ENCODE results near the gene SF3A2.

Gene SF3A2

DNA sequence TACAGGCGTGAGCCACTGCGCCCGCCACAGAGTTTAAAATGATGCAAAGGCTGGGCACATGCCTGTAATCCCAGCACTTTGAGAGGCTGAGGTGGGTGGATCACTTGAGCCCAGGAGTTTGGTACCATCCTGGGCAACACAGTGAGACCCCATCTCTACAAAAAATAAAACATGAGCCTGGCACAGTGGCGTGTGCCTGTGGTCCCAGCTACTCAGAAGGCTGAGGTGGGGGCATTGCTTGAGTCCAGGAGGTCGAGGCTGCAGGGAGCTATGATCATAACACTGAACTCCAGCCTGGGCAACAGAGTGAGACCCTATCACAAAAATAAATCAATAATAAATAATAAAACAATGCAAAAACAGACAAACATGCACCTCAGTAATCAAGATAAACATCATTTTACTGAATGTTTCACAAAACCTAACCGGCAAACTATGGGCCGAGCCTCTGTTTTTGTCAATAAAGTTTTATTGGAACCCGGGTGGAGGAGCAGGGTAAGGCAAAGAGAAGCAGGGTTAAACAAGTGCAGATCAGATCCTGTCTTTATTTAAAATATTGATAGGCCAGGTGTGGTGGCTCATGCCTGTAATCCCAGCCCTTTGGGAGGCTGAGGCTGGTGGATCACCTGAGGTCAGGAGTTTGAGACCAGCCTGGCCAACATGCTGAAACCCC lies 47.3 kb downstream of the SF3A2 start:
- no peak for DNase-seq
- no CpG with 5 or more reads among the region's 8 CpGs for WGBS (ENCODE audit: extremely low coverage, insufficient coverage, low lambda C conversion rate)
- H3K4me1 ChIP-seq (ENCODE audit: control insufficient read depth, low read depth, low read length), result no peaks in the 10 kb centered on the region
- H3K4me3 ChIP-seq (ENCODE audit: low read length), result no peak overlapping the region
- no peaks in the 10 kb centered on the region for H3K79me2 ChIP-seq (ENCODE audit: control insufficient read depth, insufficient read depth, low read length)
- H2BK15ac ChIP-seq (replicated peaks; ENCODE audit: low read depth), result no peak overlapping the region
- peaks cover 3% of the 10 kb centered on the region for H3K27me3 ChIP-seq (ENCODE audit: insufficient read depth, low read length, poor library complexity)
- H2BK120ac ChIP-seq (ENCODE audit: low read depth, low read length), result no peak overlapping the region
- no peak overlapping the region for H3K27ac ChIP-seq (ENCODE audit: low read depth, low read length)
- H3K79me1 ChIP-seq (ENCODE audit: low read length), result no peaks in the 10 kb centered on the region
- no peak overlapping the region for H3K9ac ChIP-seq (ENCODE audit: low read length)
- no peak overlapping the region for H4K8ac ChIP-seq (ENCODE audit: low read depth, low read length)
- no peak overlapping the region for H3K23ac ChIP-seq (ENCODE audit: low read length)
- H3K18ac ChIP-seq (ENCODE audit: low read length), result no peak overlapping the region
- no peak overlapping the region for H3K56ac ChIP-seq (ENCODE audit: low read length)
- no peak overlapping the region for H2BK5ac ChIP-seq (ENCODE audit: low read length)
- H3K4me2 ChIP-seq (ENCODE audit: low read length), result no peak overlapping the region
- H3K36me3 ChIP-seq (ENCODE audit: control insufficient read depth, insufficient read depth, low read length), result no peaks in the 10 kb centered on the region
- no peak overlapping the region for H4K5ac ChIP-seq (ENCODE audit: low read length)
- no peak overlapping the region for H2AK5ac ChIP-seq (ENCODE audit: low read length)
- no peak overlapping the region for H3K4ac ChIP-seq (ENCODE audit: low read depth, low read length)

DNA sequence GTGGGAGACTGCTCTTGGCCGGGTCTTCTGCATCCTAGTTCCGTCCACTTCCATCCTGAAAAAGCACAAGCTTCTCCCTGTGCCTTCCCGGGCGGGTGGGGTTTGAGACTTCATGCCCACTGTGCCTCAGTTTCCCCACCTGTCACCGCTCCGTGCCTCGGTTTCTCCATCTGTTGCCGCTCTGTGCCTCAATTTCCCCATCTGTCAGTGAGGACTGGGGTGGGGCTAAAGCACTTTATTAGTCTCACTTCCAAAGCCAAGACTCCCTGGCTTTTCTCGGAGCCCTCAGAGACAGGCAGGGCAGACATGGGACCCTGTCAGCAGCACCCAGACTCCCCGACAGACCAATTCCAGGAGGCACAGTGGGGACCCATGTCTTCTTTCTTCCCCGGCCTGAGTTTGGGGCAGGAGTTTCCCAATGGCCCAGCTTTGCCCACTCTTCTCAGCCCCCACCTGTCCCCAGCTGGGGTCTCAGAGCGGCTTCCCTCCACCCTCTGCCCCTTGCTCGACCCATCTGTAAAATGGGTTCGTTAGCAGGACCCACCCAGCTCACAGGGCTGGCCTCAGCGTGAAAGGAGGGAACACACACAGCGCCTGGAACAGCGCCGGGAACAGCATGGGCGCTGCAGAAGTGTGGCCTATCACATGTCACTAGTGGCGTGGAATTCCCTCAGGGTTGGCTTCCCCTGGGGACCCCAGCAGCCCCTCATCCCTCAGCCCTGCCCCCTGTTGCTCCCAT lies 49.9 kb downstream of the SF3A2 start:
- H3K27ac ChIP-seq (ENCODE audit: low read depth, low read length), result no peak overlapping the region
- no CpG with 5 or more reads among the region's 20 CpGs for WGBS (ENCODE audit: extremely low coverage, insufficient coverage, low lambda C conversion rate)
- no peak overlapping the region for H3K56ac ChIP-seq (ENCODE audit: low read length)
- H2AK5ac ChIP-seq (ENCODE audit: low read length), result no peak overlapping the region
- H3K4me3 ChIP-seq (ENCODE audit: low read length), result no peak overlapping the region
- H2BK120ac ChIP-seq (ENCODE audit: low read depth, low read length), result no peak overlapping the region
- H3K79me1 ChIP-seq (ENCODE audit: low read length), result no peaks in the 10 kb centered on the region
- H3K23ac ChIP-seq (ENCODE audit: low read length), result no peak overlapping the region
- H2BK5ac ChIP-seq (ENCODE audit: low read length), result no peak overlapping the region
- no peak overlapping the region for H3K18ac ChIP-seq (ENCODE audit: low read length)
- H3K4me1 ChIP-seq (ENCODE audit: control insufficient read depth, low read depth, low read length), result no peaks in the 10 kb centered on the region
- peaks cover 26% of the 10 kb centered on the region for H3K27me3 ChIP-seq (ENCODE audit: insufficient read depth, low read length, poor library complexity)
- no peak overlapping the region for H4K5ac ChIP-seq (ENCODE audit: low read length)
- no peak overlapping the region for H3K4me2 ChIP-seq (ENCODE audit: low read length)
- no peaks in the 10 kb centered on the region for H3K79me2 ChIP-seq (ENCODE audit: control insufficient read depth, insufficient read depth, low read length)
- no peak overlapping the region for H4K8ac ChIP-seq (ENCODE audit: low read depth, low read length)
- no peak overlapping the region for H3K4ac ChIP-seq (ENCODE audit: low read depth, low read length)
- H2BK15ac ChIP-seq (replicated peaks; ENCODE audit: low read depth), result no peak overlapping the region
- H3K36me3 ChIP-seq (ENCODE audit: control insufficient read depth, insufficient read depth, low read length), result no peaks in the 10 kb centered on the region
- DNase-seq, result no peak
- no peak overlapping the region for H3K9ac ChIP-seq (ENCODE audit: low read length)

DNA sequence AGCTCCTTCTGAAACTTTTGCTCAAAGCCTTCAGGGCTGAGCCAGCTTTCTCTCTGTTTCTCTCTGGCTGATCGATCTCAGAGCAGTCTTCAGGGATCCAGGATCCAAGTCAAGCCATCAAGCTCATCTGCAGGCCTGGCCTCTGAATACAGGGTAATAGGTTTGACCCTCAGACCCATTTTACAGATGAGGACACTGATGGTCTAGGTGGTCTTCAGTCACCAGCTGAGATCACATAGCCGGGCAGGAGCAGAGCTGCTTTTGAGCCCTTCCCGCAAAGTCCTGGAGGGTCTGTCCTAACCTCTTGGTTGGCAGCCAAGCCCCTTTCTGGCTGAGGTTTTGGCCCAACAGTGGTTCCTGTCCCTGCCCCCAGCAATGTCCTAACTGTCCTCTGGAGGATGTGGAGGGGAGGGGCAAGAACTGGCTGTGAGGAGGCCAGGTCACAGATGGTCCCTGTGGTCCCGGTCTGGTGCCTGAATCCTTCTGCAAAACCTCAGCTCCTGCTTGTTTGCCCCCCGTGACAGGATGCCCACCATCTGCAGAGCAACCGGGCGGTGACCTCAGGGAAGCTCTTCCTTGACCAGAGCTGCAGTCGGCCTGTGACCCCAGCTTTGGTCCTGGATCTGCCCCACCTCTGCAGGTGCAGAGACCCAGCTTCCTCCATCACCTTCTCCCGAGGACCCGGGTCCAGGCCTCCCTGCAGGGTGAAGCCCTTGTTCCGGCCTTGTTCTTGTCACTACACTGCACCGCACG lies 51.1 kb downstream of the SF3A2 start:
- Histone ChIP-seq H4K5ac (ENCODE audit: low read length) (no peak overlapping the region), H3K79me1 (ENCODE audit: low read length) (no peaks in the 10 kb centered on the region), H3K27ac (ENCODE audit: low read depth, low read length) (no peak overlapping the region), H3K4me2 (ENCODE audit: low read length) (no peak overlapping the region), H2BK5ac (ENCODE audit: low read length) (no peak overlapping the region), H3K9ac (ENCODE audit: low read length) (no peak overlapping the region), H3K18ac (ENCODE audit: low read length) (no peak overlapping the region), H4K8ac (ENCODE audit: low read depth, low read length) (no peak overlapping the region), H3K4me3 (ENCODE audit: low read length) (no peak overlapping the region), H3K56ac (ENCODE audit: low read length) (no peak overlapping the region), H3K4me1 (ENCODE audit: control insufficient read depth, low read depth, low read length) (no peaks in the 10 kb centered on the region), H2BK15ac (replicated peaks; ENCODE audit: low read depth) (no peak overlapping the region), H3K4ac (ENCODE audit: low read depth, low read length) (no peak overlapping the region), H3K27me3 (ENCODE audit: insufficient read depth, low read length, poor library complexity) (peaks cover 29% of the 10 kb centered on the region), H2BK120ac (ENCODE audit: low read depth, low read length) (no peak overlapping the region), H3K79me2 (ENCODE audit: control insufficient read depth, insufficient read depth, low read length) (no peaks in the 10 kb centered on the region), H3K36me3 (ENCODE audit: control insufficient read depth, insufficient read depth, low read length) (no peaks in the 10 kb centered on the region), H3K23ac (ENCODE audit: low read length) (no peak overlapping the region), H2AK5ac (ENCODE audit: low read length) (no peak overlapping the region)
- WGBS (ENCODE audit: extremely low coverage, insufficient coverage, low lambda C conversion rate), result no CpG with 5 or more reads among the region's 13 CpGs
- DNase-seq, result no peak

DNA sequence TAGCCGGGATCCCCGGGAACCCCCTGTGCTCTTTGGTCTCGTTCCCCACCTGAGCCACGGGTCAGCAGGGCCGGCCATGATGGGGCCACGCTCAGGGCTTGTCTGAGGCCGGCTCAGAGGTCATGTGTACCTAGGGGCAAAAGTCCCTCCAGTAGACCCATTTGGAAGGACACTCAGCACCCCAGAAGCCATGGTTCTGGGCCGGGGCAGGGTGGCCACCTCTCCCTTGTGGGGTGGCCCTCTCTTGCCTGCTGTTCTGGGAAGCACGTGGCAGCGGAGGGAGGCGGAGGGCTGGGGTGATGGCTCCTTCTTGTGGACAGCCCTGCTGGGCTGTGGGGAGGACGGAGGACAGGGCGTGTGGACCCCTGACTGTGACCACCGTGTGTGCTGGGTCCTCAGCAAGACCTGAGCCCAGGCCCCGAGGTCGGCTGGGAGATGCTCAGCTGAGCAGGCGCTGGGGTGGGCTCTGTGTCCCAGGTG lies 51.8 kb downstream of the SF3A2 start:
- no peaks in the 10 kb centered on the region for H3K4me1 ChIP-seq (ENCODE audit: control insufficient read depth, low read depth, low read length)
- no peak overlapping the region for H3K4me3 ChIP-seq (ENCODE audit: low read length)
- no peak overlapping the region for H3K56ac ChIP-seq (ENCODE audit: low read length)
- no peak overlapping the region for H4K5ac ChIP-seq (ENCODE audit: low read length)
- no peaks in the 10 kb centered on the region for H3K79me2 ChIP-seq (ENCODE audit: control insufficient read depth, insufficient read depth, low read length)
- no peak overlapping the region for H4K8ac ChIP-seq (ENCODE audit: low read depth, low read length)
- no peak overlapping the region for H3K9ac ChIP-seq (ENCODE audit: low read length)
- WGBS (ENCODE audit: extremely low coverage, insufficient coverage, low lambda C conversion rate), result no CpG with 5 or more reads among the region's 17 CpGs
- no peaks in the 10 kb centered on the region for H3K79me1 ChIP-seq (ENCODE audit: low read length)
- H3K27me3 ChIP-seq (ENCODE audit: insufficient read depth, low read length, poor library complexity), result peaks cover 29% of the 10 kb centered on the region
- H2BK5ac ChIP-seq (ENCODE audit: low read length), result no peak overlapping the region
- no peak overlapping the region for H3K27ac ChIP-seq (ENCODE audit: low read depth, low read length)
- DNase-seq, result no peak
- H2BK15ac ChIP-seq (replicated peaks; ENCODE audit: low read depth), result no peak overlapping the region
- H3K18ac ChIP-seq (ENCODE audit: low read length), result no peak overlapping the region
- no peak overlapping the region for H3K23ac ChIP-seq (ENCODE audit: low read length)
- no peak overlapping the region for H3K4me2 ChIP-seq (ENCODE audit: low read length)
- H2BK120ac ChIP-seq (ENCODE audit: low read depth, low read length), result no peak overlapping the region
- H2AK5ac ChIP-seq (ENCODE audit: low read length), result no peak overlapping the region
- no peak overlapping the region for H3K4ac ChIP-seq (ENCODE audit: low read depth, low read length)
- H3K36me3 ChIP-seq (ENCODE audit: control insufficient read depth, insufficient read depth, low read length), result no peaks in the 10 kb centered on the region

DNA sequence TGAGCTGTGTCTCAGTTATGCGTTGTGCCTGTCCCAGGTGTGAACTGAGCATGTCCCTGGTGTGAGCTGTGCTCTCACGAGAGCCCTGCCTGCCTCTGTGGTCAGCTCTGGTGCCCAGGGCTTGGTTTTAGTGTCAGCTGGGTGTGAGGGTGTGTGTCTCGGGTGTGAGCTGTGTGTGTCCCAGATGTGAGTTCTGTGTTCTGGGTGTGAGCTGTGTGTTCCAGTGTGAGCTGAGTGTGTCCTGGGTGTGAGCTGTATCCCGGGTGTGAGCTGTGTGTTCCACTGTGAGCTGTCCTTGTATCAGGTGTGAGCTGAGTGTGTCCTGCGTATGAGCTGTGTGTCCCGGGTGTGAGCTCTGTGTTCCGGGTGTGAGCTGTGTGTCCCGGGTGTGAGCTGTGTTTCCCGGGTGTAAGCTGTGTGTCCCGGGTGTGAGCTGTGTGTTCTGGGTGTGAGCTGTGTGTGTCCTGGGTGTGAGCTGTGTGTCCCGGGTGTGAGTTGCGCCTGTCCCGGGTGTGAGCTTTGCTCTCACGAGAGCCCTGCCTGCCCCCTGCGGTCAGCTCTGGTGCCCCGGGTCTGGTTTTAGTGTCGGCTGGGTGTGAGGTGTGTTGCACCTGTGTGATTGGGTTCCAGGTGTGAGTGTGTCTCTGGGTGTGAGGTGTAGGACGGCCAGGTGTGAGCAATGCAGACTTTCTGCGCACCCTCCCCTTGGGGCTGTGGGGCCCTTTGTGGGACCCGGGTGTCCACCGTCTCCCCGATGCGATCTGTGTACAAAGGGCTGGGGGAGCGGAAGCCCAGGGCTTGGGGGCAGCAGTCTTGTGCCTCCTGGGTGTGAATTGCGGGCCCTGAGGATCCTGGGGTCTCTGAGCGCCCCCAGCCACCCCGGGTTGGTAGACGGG lies 52.4 kb downstream of the SF3A2 start:
- no peak overlapping the region for H3K9ac ChIP-seq (ENCODE audit: low read length)
- no peak overlapping the region for H4K8ac ChIP-seq (ENCODE audit: low read depth, low read length)
- H2AK5ac ChIP-seq (ENCODE audit: low read length), result no peak overlapping the region
- H3K4me3 ChIP-seq (ENCODE audit: low read length), result no peak overlapping the region
- H3K18ac ChIP-seq (ENCODE audit: low read length), result no peak overlapping the region
- no peak overlapping the region for H2BK15ac ChIP-seq (replicated peaks; ENCODE audit: low read depth)
- no peaks in the 10 kb centered on the region for H3K36me3 ChIP-seq (ENCODE audit: control insufficient read depth, insufficient read depth, low read length)
- H3K23ac ChIP-seq (ENCODE audit: low read length), result no peak overlapping the region
- H3K4me1 ChIP-seq (ENCODE audit: control insufficient read depth, low read depth, low read length), result no peaks in the 10 kb centered on the region
- no peak overlapping the region for H3K4ac ChIP-seq (ENCODE audit: low read depth, low read length)
- H2BK120ac ChIP-seq (ENCODE audit: low read depth, low read length), result no peak overlapping the region
- H3K79me2 ChIP-seq (ENCODE audit: control insufficient read depth, insufficient read depth, low read length), result no peaks in the 10 kb centered on the region
- H2BK5ac ChIP-seq (ENCODE audit: low read length), result no peak overlapping the region
- no peaks in the 10 kb centered on the region for H3K79me1 ChIP-seq (ENCODE audit: low read length)
- no CpG with 5 or more reads among the region's 28 CpGs for WGBS (ENCODE audit: extremely low coverage, insufficient coverage, low lambda C conversion rate)
- H3K27ac ChIP-seq (ENCODE audit: low read depth, low read length), result no peak overlapping the region
- no peak overlapping the region for H3K4me2 ChIP-seq (ENCODE audit: low read length)
- H3K56ac ChIP-seq (ENCODE audit: low read length), result no peak overlapping the region
- peaks cover 29% of the 10 kb centered on the region for H3K27me3 ChIP-seq (ENCODE audit: insufficient read depth, low read length, poor library complexity)
- no peak overlapping the region for H4K5ac ChIP-seq (ENCODE audit: low read length)
- no peak for DNase-seq
